NCI-H2196 (cell line): ENCODE data around the gene SRP68.
"Not testable (repeated sequence)": the region's sequence is repeated elsewhere in the genome, so short reads cannot be mapped to it uniquely, and the experiment has no call there.

Experiments used
- DNase-seq: peaks from one replicate; lab custom pipeline; 2025; ENCODE audit not compliant: unreplicated experiment; lab: John Stamatoyannopoulos, UW

SRP68 gene

GRCh38 chr17:76077584-76078110 is 5.3 kb upstream of the SRP68 start:
- peak; percentile 77 for DNase-seq

- DNase-seq, result no peak
These were observed 4.7 kb upstream of the SRP68 start for GRCh38 chr17:76076765-76077583.

- DNase-seq, result no peak
These were observed 3.9 kb upstream of the SRP68 start for GRCh38 chr17:76076146-76076764.

GRCh38 chr17:76075364-76076145 is 3.2 kb upstream of the SRP68 start:
- DNase-seq, result no peak

- no peak for DNase-seq
These were observed 2.4 kb upstream of the SRP68 start, which contains the start of gene GALR2 for GRCh38 chr17:76074390-76075363. Gene GALR2, plus strand, starts transcription at chr17:76074781. Its CDS starts 103 bp downstream, at chr17:76074884.

GRCh38 chr17:76071531-76072147 is 678 bp downstream of the SRP68 start:
- no peak for DNase-seq

GRCh38 chr17:76065775-76066174 is 6.5 kb downstream of the SRP68 start:
- DNase-seq, result no peak

- DNase-seq, result no peak
These were observed 8.3 kb downstream of the SRP68 start for GRCh38 chr17:76063875-76064546.

GRCh38 chr17:76058264-76058663 is 14.1 kb downstream of the SRP68 start:
- DNase-seq, result not testable (repeated sequence)

GRCh38 chr17:76056882-76057281 is 15.4 kb downstream of the SRP68 start:
- DNase-seq, result no peak

- no peak for DNase-seq
These were observed 18.2 kb downstream of the SRP68 start for GRCh38 chr17:76054112-76054476.

GRCh38 chr17:76053246-76054111 is 18.8 kb downstream of the SRP68 start:
- no peak for DNase-seq

- DNase-seq, result no peak
These were observed 20.8 kb downstream of the SRP68 start for GRCh38 chr17:76051561-76051960.

GRCh38 chr17:76050538-76051467 is 21.5 kb downstream of the SRP68 start:
- no peak for DNase-seq

- DNase-seq, result no peak
These were observed 22.3 kb downstream of the SRP68 start for GRCh38 chr17:76049836-76050537.

GRCh38 chr17:76049239-76049638 is 23.1 kb downstream of the SRP68 start:
- DNase-seq, result no peak

- DNase-seq, result no peak
These were observed 23.6 kb downstream of the SRP68 start for GRCh38 chr17:76048711-76049110.
